Fibroblast of lung (primary cell): Measurements from ENCODE around the gene ZNF423. TPM values are rescaled to one million over a fixed set of nuclear protein-coding genes. Genes with fewer than 3 reads are reported as not detected.

ENCODE experiments used
- DNase-seq, 2 donors: peaks; one replicate each; pipeline versions ENCODE4 v3.0.0 to v3.0.0-alpha.2; 2010; ENCODE audit warnings: low read depth in 2 of 2
- H2AFZ ChIP-seq: 2 replicates; pipeline ENCODE4 v1.5.1; 2012; ENCODE audit warnings: low read length, control low read depth, inconsistent platforms
- H3K27ac ChIP-seq: 2 replicates; pipeline ENCODE4 v1.5.1; 2011; ENCODE audit warnings: low read length, control low read depth; ENCODE audit not compliant: insufficient read depth
- H3K27me3 ChIP-seq: 2 replicates; pipeline ENCODE4 v1.5.1; 2011; ENCODE audit warnings: mild to moderate bottlenecking, low read length; ENCODE audit not compliant: control insufficient read depth, insufficient read depth
- H3K36me3 ChIP-seq: 2 replicates; pipeline ENCODE4 v1.5.1; 2011; ENCODE audit warnings: low read length; ENCODE audit not compliant: control insufficient read depth, insufficient read depth
- H3K4me1 ChIP-seq: 2 replicates; pipeline ENCODE4 v1.5.1; 2011; ENCODE audit warnings: low read length; ENCODE audit not compliant: control insufficient read depth, insufficient read depth; ENCODE audit errors: extremely low read depth
- H3K4me2 ChIP-seq: 2 replicates; pipeline ENCODE4 v1.5.1; 2011; ENCODE audit warnings: low read length, control low read depth; ENCODE audit not compliant: insufficient read depth; ENCODE audit errors: extremely low read depth
- H3K4me3 ChIP-seq, 4 experiments: fragments of 200-600 bp in 1 of 4; sonication (generic) in 1 of 4; replicated peaks in 1 of 4; 2 replicates each; pipeline ENCODE4 v1.5.1; 2011 to 2016; ENCODE audit warnings: low read length in 4 of 4, low read depth in 3 of 4, mild to moderate bottlenecking in 3 of 4, control low read depth in 2 of 4, inconsistent platforms in 1 of 4, mixed read lengths in 1 of 4; ENCODE audit not compliant: insufficient read depth in 1 of 4; ENCODE audit errors: control extremely low read depth in 1 of 4
- H3K79me2 ChIP-seq: 2 replicates; pipeline ENCODE4 v1.5.1; 2012; ENCODE audit warnings: mild to moderate bottlenecking, low read length, inconsistent platforms; ENCODE audit not compliant: control insufficient read depth, insufficient read depth
- H3K9ac ChIP-seq: 2 replicates; pipeline ENCODE4 v1.5.1; 2011; ENCODE audit warnings: mild to moderate bottlenecking, low read length, control low read depth; ENCODE audit not compliant: insufficient read depth
- H3K9me3 ChIP-seq: 2 replicates; pipeline ENCODE4 v1.5.1; 2012; ENCODE audit warnings: low read depth, low read length; ENCODE audit not compliant: control insufficient read depth, insufficient read depth
- H4K20me1 ChIP-seq: 2 replicates; pipeline ENCODE4 v1.5.1; 2011; ENCODE audit warnings: low read length; ENCODE audit not compliant: control insufficient read depth, insufficient read depth; ENCODE audit errors: extremely low read depth
- CTCF ChIP-seq, 2 donors: IDR thresholded peaks in 1 of 2; conservative IDR thresholded peaks in 1 of 2; 1 replicate in 1 of 2; 2 replicates in 1 of 2; pipeline ENCODE4 v1.5.1; 2011 to 2012; ENCODE audit warnings: low read length in 2 of 2, control low read depth in 1 of 2, inconsistent platforms in 1 of 2, low read depth in 1 of 2, mild to moderate bottlenecking in 1 of 2
- EZH2 ChIP-seq: IDR thresholded peaks from 2 replicates; pipeline ENCODE4 v1.5.1; 2012; ENCODE audit warnings: low read length, control low read depth, mild to moderate bottlenecking; ENCODE audit errors: missing control alignments
- polyA plus RNA-seq, 2 donors: library from polyadenylated mRNA; depleted of rRNA in 1 of 2; stranded (reverse) in 1 of 2; unstranded in 1 of 2; fragments of >200 nt; gene quantifications; 2 replicates each; pipeline ENCODE4 v1.2.1, GENCODE V29; 2011 to 2012; ENCODE audit warnings: missing spikeins in 1 of 2
- total RNA-seq: library from RNA; depleted of rRNA; stranded (reverse); fragments of >200 nt; gene quantifications from 2 replicates; pipeline ENCODE4 v1.2.1, GENCODE V29; 2014

The ZNF423 gene
- total and polyA plus RNA-seq, 2 donors (not counting 1 experiment from before 2014, with no cell fraction given): 0.07 to 0.17 TPM

GRCh38 chr16:49631187-49632041 is 224.5 kb downstream of the ZNF423 start:
- H3K79me2 ChIP-seq: no peaks in the 10 kb centered on the region
- DNase-seq: peak; percentile 49 to 77
- H3K9ac ChIP-seq: no peak overlapping the region
- no peaks in the 10 kb centered on the region for H3K27me3 ChIP-seq
- H3K4me3 ChIP-seq: no peak overlapping the region
- no peaks in the 10 kb centered on the region for H4K20me1 ChIP-seq
- TF ChIP-seq CTCF (conservative IDR thresholded peaks at IDR 0.05 in 1 of 2, IDR thresholded peaks at IDR 0.05 in 1 of 2; ENCODE audit: low read depth in 1 of 2, low read length in 2 of 2) (no peak), EZH2 (no peak)
- H3K4me2 ChIP-seq: no peak overlapping the region
- no peaks in the 10 kb centered on the region for H3K9me3 ChIP-seq
- H3K36me3 ChIP-seq: no peaks in the 10 kb centered on the region
- no peaks in the 10 kb centered on the region for H3K4me1 ChIP-seq
- H3K27ac ChIP-seq: no peak overlapping the region
- H2AFZ ChIP-seq: no peak overlapping the region

- H2AFZ ChIP-seq: no peak overlapping the region
- H3K36me3 ChIP-seq: no peaks in the 10 kb centered on the region
- no peaks in the 10 kb centered on the region for H3K9me3 ChIP-seq
- H3K79me2 ChIP-seq: no peaks in the 10 kb centered on the region
- DNase-seq: no peak
- no peaks in the 10 kb centered on the region for H3K27me3 ChIP-seq
- no peak overlapping the region for H3K4me2 ChIP-seq
- no peak overlapping the region for H3K27ac ChIP-seq
- H3K9ac ChIP-seq: no peak overlapping the region
- no peak overlapping the region for H3K4me3 ChIP-seq
- H3K4me1 ChIP-seq: no peaks in the 10 kb centered on the region
- TF ChIP-seq CTCF (conservative IDR thresholded peaks at IDR 0.05 in 1 of 2, IDR thresholded peaks at IDR 0.05 in 1 of 2; ENCODE audit: low read depth in 1 of 2, low read length in 2 of 2) (no peak), EZH2 (no peak)
- H4K20me1 ChIP-seq: no peaks in the 10 kb centered on the region
Measured at GRCh38 chr16:49630783-49631182, 225.1 kb downstream of the ZNF423 start.

GRCh38 chr16:49629851-49630250 is 226.1 kb downstream of the ZNF423 start:
- no peak overlapping the region for H2AFZ ChIP-seq
- TF ChIP-seq CTCF (conservative IDR thresholded peaks at IDR 0.05 in 1 of 2, IDR thresholded peaks at IDR 0.05 in 1 of 2; ENCODE audit: low read depth in 1 of 2, low read length in 2 of 2) (no peak), EZH2 (no peak)

More at GRCh38 chr16:49629851-49630250, 226.1 kb downstream of the ZNF423 start:
- Histone ChIP-seq H3K27me3 (no peaks in the 10 kb centered on the region), H3K4me1 (no peaks in the 10 kb centered on the region), H3K27ac (no peak overlapping the region), H3K4me2 (no peak overlapping the region), H3K79me2 (no peaks in the 10 kb centered on the region), H3K9me3 (no peaks in the 10 kb centered on the region), H3K36me3 (no peaks in the 10 kb centered on the region), H3K9ac (no peak overlapping the region), H3K4me3 (no peak overlapping the region), H4K20me1 (no peaks in the 10 kb centered on the region)
- DNase-seq: no peak
